Lower leg skin (tissue), 3 donors: ENCODE measurements around the gene FEZF1.

Source experiments
- POLR2A ChIP-seq, 2 donors: fragments of 450-650 bp; IDR thresholded peaks; one replicate each; pipeline ENCODE4 v1.6.1; 2016 to 2017; ENCODE audit warnings: antibody characterized with exemption in 2 of 2, mild to moderate bottlenecking in 1 of 2, moderate library complexity in 1 of 2
- TF ChIP-seq, protein P1 (sequence below), 3 donors: fragments of 450-650 bp; IDR thresholded peaks; one replicate each; pipeline ENCODE4 v1.5.1; 2016; ENCODE audit warnings: antibody characterized with exemption in 3 of 3, mild to moderate bottlenecking in 3 of 3, moderate library complexity in 2 of 3

GRCh38 chr7:122312789-122313188 is 8.2 kb upstream of the FEZF1 start:
- TF ChIP-seq, protein P1, sequence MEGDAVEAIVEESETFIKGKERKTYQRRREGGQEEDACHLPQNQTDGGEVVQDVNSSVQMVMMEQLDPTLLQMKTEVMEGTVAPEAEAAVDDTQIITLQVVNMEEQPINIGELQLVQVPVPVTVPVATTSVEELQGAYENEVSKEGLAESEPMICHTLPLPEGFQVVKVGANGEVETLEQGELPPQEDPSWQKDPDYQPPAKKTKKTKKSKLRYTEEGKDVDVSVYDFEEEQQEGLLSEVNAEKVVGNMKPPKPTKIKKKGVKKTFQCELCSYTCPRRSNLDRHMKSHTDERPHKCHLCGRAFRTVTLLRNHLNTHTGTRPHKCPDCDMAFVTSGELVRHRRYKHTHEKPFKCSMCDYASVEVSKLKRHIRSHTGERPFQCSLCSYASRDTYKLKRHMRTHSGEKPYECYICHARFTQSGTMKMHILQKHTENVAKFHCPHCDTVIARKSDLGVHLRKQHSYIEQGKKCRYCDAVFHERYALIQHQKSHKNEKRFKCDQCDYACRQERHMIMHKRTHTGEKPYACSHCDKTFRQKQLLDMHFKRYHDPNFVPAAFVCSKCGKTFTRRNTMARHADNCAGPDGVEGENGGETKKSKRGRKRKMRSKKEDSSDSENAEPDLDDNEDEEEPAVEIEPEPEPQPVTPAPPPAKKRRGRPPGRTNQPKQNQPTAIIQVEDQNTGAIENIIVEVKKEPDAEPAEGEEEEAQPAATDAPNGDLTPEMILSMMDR (IDR thresholded peaks at IDR 0.05) = no peak
- TF ChIP-seq POLR2A (IDR thresholded peaks at IDR 0.05) = no peak
